Pancreas (tissue), 10 donors: ENCODE data around the gene NDUFAF3. TPM values are rescaled to one million over a fixed set of nuclear protein-coding genes. Genes with fewer than 3 reads are reported as not detected.

Experiments used
- ATAC-seq, 4 donors: fragments of 200-7000 bp; cut with Tn5 transposase; one replicate each; pipeline versions ENCODE4 v1.8.0 to v1.9.1; 2020; ENCODE audit warnings: mild to moderate bottlenecking in 4 of 4, moderate library complexity in 4 of 4
- DNase-seq, 6 donors: peaks; one replicate each; pipeline ENCODE4 v3.0.0-alpha.2; 2020
- FAIRE-seq: peaks from 2 replicates; lab custom pipeline; 2012; peaks lifted over from hg19 to GRCh38; lab: Jason Lieb, UNC
- H3K27ac ChIP-seq, 4 donors: fragments of 200-600 bp; sonication (generic); 1 replicate in 3 of 4; 2 replicates in 1 of 4; pipeline versions ENCODE4 v1.5.0 to v1.8.0; 2020
- H3K27me3 ChIP-seq, 4 donors: fragments of 200-600 bp; one replicate each; pipeline ENCODE4 v1.8.0; 2021
- H3K36me3 ChIP-seq, 3 donors: fragments of 200-600 bp; sonication (generic) in 1 of 3; one replicate each; pipeline versions ENCODE4 v1.5.0 to v1.8.0; 2020 to 2021
- H3K4me1 ChIP-seq, 3 donors: fragments of 200-600 bp; one replicate each; pipeline ENCODE4 v1.8.0; 2021
- H3K4me3 ChIP-seq, 4 donors: fragments of 200-600 bp; sonication (generic) in 2 of 4; one replicate each; pipeline versions ENCODE4 v1.5.0 to v1.8.0; 2020 to 2021
- H3K9me3 ChIP-seq, 4 donors: fragments of 200-600 bp; one replicate each; pipeline ENCODE4 v1.8.0; 2021
- WGBS, 2 donors: extraction: QIAGEN DNeasy Blood & Tissue Kit; methylation state at CpG; one replicate each; pipeline ENCODE4 v1.1.7; 2013; 5-methylcytosine and 5-hydroxymethylcytosine counted together
- intact Hi-C, 3 donors: fragments of 100-400 bp; cut with DNase I; formaldehyde crosslinking; loops; one replicate each; pipeline versions ENCODE4 v1.11.1 to v1.14.2; 2022
- polyA plus RNA-seq, 2 donors: library from polyadenylated mRNA; stranded (reverse); fragments of 200-250 nt; gene quantifications; one replicate each; pipeline ENCODE4 v1.2.3, GENCODE V29; 2013
- total RNA-seq, 6 donors: library from RNA; stranded (reverse); fragmentation: NEBNext Ultra II Directional in 4 of 6; extraction: Animal tissue kit (Norgen Biotek cat#: 25700) in 4 of 6; gene quantifications; one replicate each; pipeline versions ENCODE4 v1.2.1 to v1.2.4, GENCODE V29; 2021 to 2023
- TF ChIP-seq, protein P1 (sequence below), 4 donors: fragments of 200-600 bp; sonication (generic) in 3 of 4; IDR thresholded peaks; one replicate each; pipeline versions ENCODE4 v1.5.0 to v1.8.0; 2021; ENCODE audit warnings: antibody characterized with exemption in 4 of 4
- donor health status: healthy with polysubstance abuse.
- donor health status: DM: no; HTN: no; CAD: no; lungs with moderate emphysema.
- donor health status: DM: no; HTN: no; CAD: no.
- donor health status: control.
- donor health status: control.
- donor health status: Bipolar disorder and iron deficiency.
- donor health status: DM: yes; HTN: yes; CAD: no.
- donor health status: DM: no; HTN: no; CAD: no.
- donor health status: DM: no; HTN: no; CAD: no.
- donor health status: DM: yes; HTN: yes; CAD: no.

NDUFAF3 gene
- total RNA-seq (10 to 100 TPM; 20.9 to 33.9 (median 30.6) TPM), polyA plus RNA-seq (10 to 100 TPM; 63.7 to 72.1 TPM)

GRCh38 chr3:49021813-49022687 lies at the start of gene NDUFAF3:
TSS of gene NDUFAF3 (plus strand) at chr3:49022121. CDS start at chr3:49022145, 24 bp downstream.
- H3K4me1 ChIP-seq: peaks cover 3 to 28% (median 7%) of the 10 kb centered on the region in 3 donors
- H3K27me3 ChIP-seq: no peaks in the 10 kb centered on the region
- TF ChIP-seq, protein P1, sequence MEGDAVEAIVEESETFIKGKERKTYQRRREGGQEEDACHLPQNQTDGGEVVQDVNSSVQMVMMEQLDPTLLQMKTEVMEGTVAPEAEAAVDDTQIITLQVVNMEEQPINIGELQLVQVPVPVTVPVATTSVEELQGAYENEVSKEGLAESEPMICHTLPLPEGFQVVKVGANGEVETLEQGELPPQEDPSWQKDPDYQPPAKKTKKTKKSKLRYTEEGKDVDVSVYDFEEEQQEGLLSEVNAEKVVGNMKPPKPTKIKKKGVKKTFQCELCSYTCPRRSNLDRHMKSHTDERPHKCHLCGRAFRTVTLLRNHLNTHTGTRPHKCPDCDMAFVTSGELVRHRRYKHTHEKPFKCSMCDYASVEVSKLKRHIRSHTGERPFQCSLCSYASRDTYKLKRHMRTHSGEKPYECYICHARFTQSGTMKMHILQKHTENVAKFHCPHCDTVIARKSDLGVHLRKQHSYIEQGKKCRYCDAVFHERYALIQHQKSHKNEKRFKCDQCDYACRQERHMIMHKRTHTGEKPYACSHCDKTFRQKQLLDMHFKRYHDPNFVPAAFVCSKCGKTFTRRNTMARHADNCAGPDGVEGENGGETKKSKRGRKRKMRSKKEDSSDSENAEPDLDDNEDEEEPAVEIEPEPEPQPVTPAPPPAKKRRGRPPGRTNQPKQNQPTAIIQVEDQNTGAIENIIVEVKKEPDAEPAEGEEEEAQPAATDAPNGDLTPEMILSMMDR (IDR thresholded peaks at IDR 0.05): peak; percentile 94 to 98 (median 96)
- peak within 1 kb of the TSS; percentile 94 to 100 (median 99) for H3K27ac ChIP-seq
- 1% methylated on average over 57 to 83 of the region's 83 CpGs for WGBS, 2 donors
- DNase-seq (peak; percentile 90 to 97 (median 96)), ATAC-seq (peak; percentile 80 to 87 (median 82)), FAIRE-seq (no peak)
- H3K36me3 ChIP-seq: peaks cover 0 to 32% (median 18%) of the 10 kb centered on the region in 3 donors
- H3K4me3 ChIP-seq: peak within 1 kb of the TSS; percentile 73 to 95 (median 92)
- no peaks in the 10 kb centered on the region for H3K9me3 ChIP-seq
- intact Hi-C loops: loop anchor here in 1 of 3 donors (10.0 kb wide), 1 partner anchor 73 kb away; the partner anchor contains the start of gene QRICH1

- H3K36me3 ChIP-seq: peaks cover 0 to 73% (median 45%) of the 10 kb centered on the region in 3 donors
- no peak overlapping the region for H3K27ac ChIP-seq
- H3K4me3 ChIP-seq: no peak overlapping the region
- intact Hi-C loops: no loop called here
- TF ChIP-seq, protein P1 (IDR thresholded peaks at IDR 0.05): no peak
- no peaks in the 10 kb centered on the region for H3K27me3 ChIP-seq
- ATAC-seq (no peak), FAIRE-seq (no peak), DNase-seq (no peak)
- WGBS, 2 donors: 90 to 91% methylated on average over 10 of the region's 10 CpGs
- H3K9me3 ChIP-seq: no peaks in the 10 kb centered on the region
- H3K4me1 ChIP-seq: no peaks in the 10 kb centered on the region
Measured at GRCh38 chr3:48974076-48974864, 47.7 kb upstream of the NDUFAF3 start.

DNA sequence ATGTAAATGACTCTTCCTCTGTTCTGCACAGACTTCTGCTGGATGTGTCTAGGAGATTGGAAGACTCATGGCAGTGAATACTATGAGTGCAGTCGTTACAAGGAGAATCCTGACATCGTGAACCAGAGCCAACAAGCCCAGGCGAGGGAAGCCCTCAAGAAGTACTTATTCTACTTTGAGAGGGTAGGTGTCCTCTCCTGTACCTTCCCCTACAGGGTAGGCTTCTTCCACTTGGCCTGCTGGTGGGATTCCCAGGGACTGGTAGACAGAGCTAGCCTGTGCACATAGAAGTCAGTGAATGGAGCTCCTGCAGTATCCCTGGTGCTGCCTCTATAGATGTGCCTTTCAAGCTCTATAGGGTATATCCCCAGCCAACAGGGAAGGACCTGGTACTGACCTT lies 42.5 kb upstream of the NDUFAF3 start:
- no peak overlapping the region for H3K4me3 ChIP-seq
- WGBS, 2 donors: 88 to 93% methylated on average over 3 of the region's 3 CpGs
- no peaks in the 10 kb centered on the region for H3K27me3 ChIP-seq
- intact Hi-C loops: no loop called here
- ATAC-seq (no peak), DNase-seq (no peak), FAIRE-seq (no peak)
- no peaks in the 10 kb centered on the region for H3K4me1 ChIP-seq
- no peaks in the 10 kb centered on the region for H3K9me3 ChIP-seq
- TF ChIP-seq, protein P1 (IDR thresholded peaks at IDR 0.05): no peak
- H3K27ac ChIP-seq: no peak overlapping the region
- H3K36me3 ChIP-seq: peaks cover 0 to 62% (median 48%) of the 10 kb centered on the region in 3 donors

- FAIRE-seq: no peak
Measured at GRCh38 chr3:48980295-48980694, 41.6 kb upstream of the NDUFAF3 start.

More at GRCh38 chr3:48980295-48980694, 41.6 kb upstream of the NDUFAF3 start:
- Histone ChIP-seq H3K27me3 (no peaks in the 10 kb centered on the region), H3K4me1 (no peaks in the 10 kb centered on the region), H3K9me3 (no peaks in the 10 kb centered on the region), H3K36me3 (peaks cover 0 to 54% (median 39%) of the 10 kb centered on the region in 3 donors), H3K4me3 (no peak overlapping the region), H3K27ac (no peak overlapping the region)
- TF ChIP-seq, protein P1 (IDR thresholded peaks at IDR 0.05): no peak
- 88 to 90% methylated on average over 4 of the region's 4 CpGs for WGBS, 2 donors
- ATAC-seq (no peak), DNase-seq (no peak)
- intact Hi-C loops: loop anchor here in 1 of 3 donors (10.0 kb wide), 1 partner anchor 465 kb away; no protein-coding TSS in a partner anchor
